ENCODE results near the gene NOC4L.

Gene NOC4L

GRCh38 chr12:132169376-132169775, 25.1 kb downstream of the NOC4L start:
- DNase-seq (ENCODE audit: low read depth in 2 of 2) = no peak

GRCh38 chr12:132170094-132170636, 25.9 kb downstream of the NOC4L start:
- DNase-seq (ENCODE audit: low read depth in 2 of 2) = peak; percentile 76 to 78

GRCh38 chr12:132170637-132171292, 26.5 kb downstream of the NOC4L start:
- no peak for DNase-seq (ENCODE audit: low read depth in 2 of 2)

GRCh38 chr12:132171293-132171967, 27.2 kb downstream of the NOC4L start:
- no peak for DNase-seq (ENCODE audit: low read depth in 2 of 2)

GRCh38 chr12:132171968-132172521, 27.8 kb downstream of the NOC4L start:
- DNase-seq (ENCODE audit: low read depth in 2 of 2) = no peak

GRCh38 chr12:132172619-132173018, 28.4 kb downstream of the NOC4L start:
- DNase-seq (ENCODE audit: low read depth in 2 of 2) = no peak

GRCh38 chr12:132173135-132174014, 29.1 kb downstream of the NOC4L start:
- no peak for DNase-seq (ENCODE audit: low read depth in 2 of 2)

- DNase-seq (ENCODE audit: low read depth in 2 of 2) = no peak
Measured at GRCh38 chr12:132174015-132174838, 30.0 kb downstream of the NOC4L start.

- DNase-seq (ENCODE audit: low read depth in 2 of 2) = no peak
Measured at GRCh38 chr12:132174839-132175490, 30.7 kb downstream of the NOC4L start.

GRCh38 chr12:132175496-132176384, 31.5 kb downstream of the NOC4L start:
- DNase-seq (ENCODE audit: low read depth in 2 of 2) = no peak

GRCh38 chr12:132176385-132176919, 32.2 kb downstream of the NOC4L start:
- DNase-seq (ENCODE audit: low read depth in 2 of 2) = no peak

- no peak for DNase-seq (ENCODE audit: low read depth in 2 of 2)
Measured at GRCh38 chr12:132176920-132177551, 32.8 kb downstream of the NOC4L start.

- no peak for DNase-seq (ENCODE audit: low read depth in 2 of 2)
Measured at GRCh38 chr12:132178316-132178715, 34.1 kb downstream of the NOC4L start.

GRCh38 chr12:132178801-132179401, 34.6 kb downstream of the NOC4L start:
- no peak for DNase-seq (ENCODE audit: low read depth in 2 of 2)

GRCh38 chr12:132179431-132180362, 35.4 kb downstream of the NOC4L start:
- no peak for DNase-seq (ENCODE audit: low read depth in 2 of 2)

- DNase-seq (ENCODE audit: low read depth in 2 of 2) = no peak
Measured at GRCh38 chr12:132180648-132181546, 36.6 kb downstream of the NOC4L start.
